Measurements from ENCODE around the gene PTH2. TPM values are rescaled to one million over a fixed set of nuclear protein-coding genes. Genes with fewer than 3 reads are reported as not detected.

PTH2 gene
- not detected for total RNA-seq

- no peak for DNase-seq (ENCODE audit: extremely low spot score)
- WGBS, result 9% methylated on average over 35 of the region's 42 CpGs
- Histone ChIP-seq H3K27me3 (peaks cover 4 to 99% (median 80%) of the 10 kb centered on the region in 4 donors), H3K36me3 (no peaks in the 10 kb centered on the region), H3K4me1 (peaks cover 29 to 48% (median 40%) of the 10 kb centered on the region in 4 donors), H3K9me3 (no peaks in the 10 kb centered on the region), H3K4me3 (peak within 1 kb of the TSS; percentile 26 to 38 (median 29)), H3K27ac (replicated peaks in 1 of 4) (no peak within 1 kb of the TSS)
- intact Hi-C loops (cut with DNase I), result no loop called here
- no peak for TF ChIP-seq POLR2AphosphoS5 (IDR thresholded peaks at IDR 0.05)
- no peak for TF ChIP-seq EP300 (IDR thresholded peaks at IDR 0.05)
- TF ChIP-seq CTCF (IDR thresholded peaks at IDR 0.05), result no peak
Measured at GRCh38 chr19:49423071-49423984, at the start of gene PTH2. Gene PTH2, minus strand, starts transcription at chr19:49423441. Its CDS starts 102 bp downstream, at chr19:49423339.

GRCh38 chr19:49472936-49473335, 49.7 kb upstream of the PTH2 start:
- H3K27ac ChIP-seq (replicated peaks in 1 of 4), result peak overlapping the region in 1 of 4 donors; percentile 87
- no peaks in the 10 kb centered on the region for H3K9me3 ChIP-seq
- H3K4me1 ChIP-seq, result peaks cover 30 to 60% (median 47%) of the 10 kb centered on the region in 4 donors
- H3K27me3 ChIP-seq, result no peaks in the 10 kb centered on the region
- intact Hi-C loops (cut with DNase I), result no loop called here
- no peak overlapping the region for H3K4me3 ChIP-seq
- DNase-seq (ENCODE audit: extremely low spot score), result no peak
- 73% methylated on average over 9 of the region's 9 CpGs for WGBS
- TF ChIP-seq CTCF (IDR thresholded peaks at IDR 0.05), result no peak
- TF ChIP-seq EP300 (IDR thresholded peaks at IDR 0.05), result no peak
- no peak for TF ChIP-seq POLR2AphosphoS5 (IDR thresholded peaks at IDR 0.05)
- no peak for TF ChIP-seq POLR2A (IDR thresholded peaks at IDR 0.05; ENCODE audit: low read depth)
- H3K36me3 ChIP-seq, result peaks cover 0 to 18% (median 3%) of the 10 kb centered on the region in 4 donors

- no peak for DNase-seq (ENCODE audit: extremely low spot score)
- 71% methylated on average over 8 of the region's 8 CpGs for WGBS
- Histone ChIP-seq H3K4me1 (peaks cover 30 to 49% (median 46%) of the 10 kb centered on the region in 4 donors), H3K27me3 (no peaks in the 10 kb centered on the region), H3K9me3 (no peaks in the 10 kb centered on the region), H3K4me3 (no peak overlapping the region), H3K27ac (replicated peaks in 1 of 4) (peak overlapping the region in 1 of 4 donors; percentile 40), H3K36me3 (peaks cover 4 to 40% (median 9%) of the 10 kb centered on the region in 4 donors)
- no peak for TF ChIP-seq POLR2A (IDR thresholded peaks at IDR 0.05; ENCODE audit: low read depth)
- TF ChIP-seq CTCF (IDR thresholded peaks at IDR 0.05), result no peak
- TF ChIP-seq EP300 (IDR thresholded peaks at IDR 0.05), result no peak
- no peak for TF ChIP-seq POLR2AphosphoS5 (IDR thresholded peaks at IDR 0.05)
- intact Hi-C loops (cut with DNase I), result no loop called here
Measured at GRCh38 chr19:49470615-49470978, 47.4 kb upstream of the PTH2 start.

GRCh38 chr19:49469828-49470614, 46.8 kb upstream of the PTH2 start:
- 81% methylated on average over 25 of the region's 25 CpGs for WGBS
- intact Hi-C loops (cut with DNase I), result no loop called here
- peak in 1 of 3 experiments; percentile 4 for TF ChIP-seq CTCF (IDR thresholded peaks at IDR 0.05)
- no peak for TF ChIP-seq POLR2A (IDR thresholded peaks at IDR 0.05; ENCODE audit: low read depth)
- Histone ChIP-seq H3K4me1 (peaks cover 30 to 44% (median 40%) of the 10 kb centered on the region in 4 donors), H3K9me3 (no peaks in the 10 kb centered on the region), H3K27ac (replicated peaks in 1 of 4) (peak overlapping the region; percentile 51 to 77 (median 63)), H3K4me3 (no peak overlapping the region), H3K27me3 (no peaks in the 10 kb centered on the region), H3K36me3 (peaks cover 4 to 46% (median 14%) of the 10 kb centered on the region in 4 donors)
- no peak for DNase-seq (ENCODE audit: extremely low spot score)

Measured in esophagus muscularis mucosa (tissue), 4 donors.